GM12892 (cell line): ENCODE results near the gene ZRANB2.

Source experiments
- POLR2A ChIP-seq: IDR thresholded peaks from 2 replicates; pipeline ENCODE4 v1.6.1; 2011; ENCODE audit warnings: low read depth, low read length, control low read depth
- POLR2AphosphoS5 ChIP-seq: IDR thresholded peaks from 2 replicates; pipeline ENCODE4 v1.6.1; 2011; ENCODE audit warnings: low read depth, low read length, control low read depth
- TAF1 ChIP-seq: IDR thresholded peaks from 2 replicates; pipeline ENCODE4 v1.6.1; 2011; ENCODE audit warnings: low read depth, mild to moderate bottlenecking, control low read depth, low read length, borderline replicate concordance

DNA sequence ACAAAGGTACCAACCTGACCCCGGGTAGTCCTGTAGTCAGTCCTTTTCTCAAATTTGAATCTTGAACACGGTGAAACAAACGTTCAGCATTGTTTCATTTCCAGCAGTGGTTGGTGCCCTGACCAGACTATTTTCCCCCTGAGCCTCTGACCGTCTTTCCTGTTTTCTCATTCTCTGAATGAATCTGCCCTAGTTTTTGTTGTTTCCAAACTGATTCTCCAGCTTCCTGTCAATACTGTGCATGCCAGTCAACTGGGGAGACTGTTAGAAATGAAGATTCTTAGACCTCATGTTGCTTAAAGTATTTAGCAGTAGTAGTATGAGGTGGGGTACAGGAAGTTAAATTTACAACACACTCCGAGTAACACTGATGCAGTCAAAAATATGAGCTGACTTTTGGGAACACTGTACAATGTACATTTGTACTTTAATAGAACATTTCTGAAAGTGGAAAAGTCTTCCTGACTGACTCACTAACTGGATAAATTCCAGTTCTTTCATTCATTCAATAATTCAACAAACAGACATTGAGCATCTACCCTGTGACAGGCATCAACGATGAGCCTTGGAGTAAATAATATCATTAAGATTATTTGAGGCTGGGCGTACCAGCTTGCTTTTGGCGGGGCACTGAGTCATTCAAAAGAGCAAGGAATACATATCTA is 26.0 kb upstream of the ZRANB2 start:
- TF ChIP-seq POLR2AphosphoS5, result no peak
- TF ChIP-seq TAF1, result no peak
- no peak for TF ChIP-seq POLR2A
